Stimulated activated effector memory CD8-positive, alpha-beta T cell treated with anti-CD3 and anti-CD28 coated beads, Interleukin-12 subunit alpha, Interleukin-12 subunit beta, amount 100 ng/mL, for 72 hours (primary cell): Measurements from ENCODE around the gene GCNT1.
"Not testable (repeated sequence)": the region's sequence is repeated elsewhere in the genome, so short reads cannot be mapped to it uniquely, and the experiment has no call there.

Source experiments
- ATAC-seq: fragments of 150-1000 bp; cut with Tn5 transposase; 2 replicates; pipeline ENCODE4 v1.10.0; 2021
- DNase-seq, 2 donors: peaks; one replicate each; pipeline ENCODE4 v3.0.0; 2021 to 2022; ENCODE audit warnings: low spot score in 2 of 2
- H3K27ac Mint-ChIP-seq: one replicate; pipeline ENCODE4 v1.8.0; 2022; ENCODE audit warnings: mild to moderate bottlenecking, mixed read lengths
- H3K36me3 Mint-ChIP-seq: one replicate; pipeline ENCODE4 v1.8.0; 2022; ENCODE audit warnings: mild to moderate bottlenecking, mixed read lengths
- H3K4me1 Mint-ChIP-seq: one replicate; pipeline ENCODE4 v1.8.0; 2022; ENCODE audit warnings: mixed read lengths
- H3K4me3 Mint-ChIP-seq: one replicate; pipeline ENCODE4 v1.8.0; 2022; ENCODE audit warnings: mild to moderate bottlenecking, mixed read lengths
- H3K9me3 Mint-ChIP-seq: one replicate; pipeline ENCODE4 v1.8.0; 2022; ENCODE audit warnings: mixed read lengths

GCNT1 gene

GRCh38 chr9:76459694-76460635, 983 bp downstream of the GCNT1 start:
- Mint-ChIP-seq H3K9me3 (no peaks in the 10 kb centered on the region), H3K27ac (peak overlapping the region; percentile 91), H3K4me1 (peaks cover 18% of the 10 kb centered on the region), H3K36me3 (peaks cover 18% of the 10 kb centered on the region), H3K4me3 (peak overlapping the region; percentile 84)
- peak; percentile 5 for ATAC-seq
- DNase-seq, result no peak

- DNase-seq, result no peak
- Mint-ChIP-seq H3K4me3 (no peak overlapping the region), H3K27ac (no peak overlapping the region), H3K9me3 (no peaks in the 10 kb centered on the region), H3K36me3 (peaks cover 18% of the 10 kb centered on the region), H3K4me1 (peaks cover 21% of the 10 kb centered on the region)
- no peak for ATAC-seq
Observed at GRCh38 chr9:76462126-76462525, 3.1 kb downstream of the GCNT1 start.

- peaks cover 18% of the 10 kb centered on the region for H3K36me3 Mint-ChIP-seq
- H3K4me3 Mint-ChIP-seq, result no peak overlapping the region
- no peak overlapping the region for H3K27ac Mint-ChIP-seq
- H3K4me1 Mint-ChIP-seq, result peaks cover 22% of the 10 kb centered on the region
- ATAC-seq (no peak), DNase-seq (no peak)
- H3K9me3 Mint-ChIP-seq, result no peaks in the 10 kb centered on the region
Observed at GRCh38 chr9:76463211-76463610, 4.2 kb downstream of the GCNT1 start.

- Mint-ChIP-seq H3K36me3 (peaks cover 18% of the 10 kb centered on the region), H3K27ac (no peak overlapping the region), H3K4me1 (peaks cover 24% of the 10 kb centered on the region), H3K4me3 (no peak overlapping the region), H3K9me3 (no peaks in the 10 kb centered on the region)
- DNase-seq, result no peak
- no peak for ATAC-seq
Observed at GRCh38 chr9:76464706-76465105, 5.7 kb downstream of the GCNT1 start.

- ATAC-seq, result no peak
- Mint-ChIP-seq H3K9me3 (no peaks in the 10 kb centered on the region), H3K27ac (peak overlapping the region; percentile 5), H3K4me1 (peaks cover 16% of the 10 kb centered on the region), H3K4me3 (no peak overlapping the region), H3K36me3 (peaks cover 13% of the 10 kb centered on the region)
- no peak for DNase-seq
Observed at GRCh38 chr9:76465442-76466298, 6.7 kb downstream of the GCNT1 start.

- Mint-ChIP-seq H3K36me3 (peaks cover 9% of the 10 kb centered on the region), H3K4me1 (peaks cover 16% of the 10 kb centered on the region), H3K9me3 (no peaks in the 10 kb centered on the region), H3K4me3 (no peak overlapping the region), H3K27ac (no peak overlapping the region)
- no peak for DNase-seq
- ATAC-seq, result no peak
Observed at GRCh38 chr9:76466299-76466605, 7.3 kb downstream of the GCNT1 start.

GRCh38 chr9:76474419-76474818, 15.4 kb downstream of the GCNT1 start:
- no peaks in the 10 kb centered on the region for H3K36me3 Mint-ChIP-seq
- H3K4me1 Mint-ChIP-seq, result no peaks in the 10 kb centered on the region
- no peak overlapping the region for H3K4me3 Mint-ChIP-seq
- no peaks in the 10 kb centered on the region for H3K9me3 Mint-ChIP-seq
- ATAC-seq (no peak), DNase-seq (no peak)
- H3K27ac Mint-ChIP-seq, result no peak overlapping the region

GRCh38 chr9:76475686-76476085, 16.7 kb downstream of the GCNT1 start:
- Mint-ChIP-seq H3K9me3 (no peaks in the 10 kb centered on the region), H3K4me3 (no peak overlapping the region), H3K4me1 (no peaks in the 10 kb centered on the region), H3K27ac (no peak overlapping the region), H3K36me3 (no peaks in the 10 kb centered on the region)
- ATAC-seq (no peak), DNase-seq (no peak)

- not testable (repeated sequence) for H3K9me3 Mint-ChIP-seq, H3K4me1 Mint-ChIP-seq, H3K27ac Mint-ChIP-seq, H3K4me3 Mint-ChIP-seq, H3K36me3 Mint-ChIP-seq, ATAC-seq, DNase-seq
Observed at GRCh38 chr9:76477818-76478217, 18.8 kb downstream of the GCNT1 start.

GRCh38 chr9:76478226-76478625, 19.2 kb downstream of the GCNT1 start:
- ATAC-seq, result no peak
- Mint-ChIP-seq H3K36me3 (no peaks in the 10 kb centered on the region), H3K27ac (no peak overlapping the region), H3K4me1 (no peaks in the 10 kb centered on the region), H3K4me3 (no peak overlapping the region), H3K9me3 (no peaks in the 10 kb centered on the region)
- no peak for DNase-seq

GRCh38 chr9:76479337-76479736, 20.4 kb downstream of the GCNT1 start:
- H3K27ac Mint-ChIP-seq, H3K4me1 Mint-ChIP-seq, ATAC-seq, H3K4me3 Mint-ChIP-seq, H3K9me3 Mint-ChIP-seq, DNase-seq, H3K36me3 Mint-ChIP-seq: not testable (repeated sequence)

GRCh38 chr9:76486151-76486550, 27.2 kb downstream of the GCNT1 start:
- H3K9me3 Mint-ChIP-seq, result no peaks in the 10 kb centered on the region
- ATAC-seq, result no peak
- peaks cover 12% of the 10 kb centered on the region for H3K4me1 Mint-ChIP-seq
- DNase-seq, result no peak
- no peak overlapping the region for H3K27ac Mint-ChIP-seq
- no peaks in the 10 kb centered on the region for H3K36me3 Mint-ChIP-seq
- no peak overlapping the region for H3K4me3 Mint-ChIP-seq

GRCh38 chr9:76490249-76490990, 31.4 kb downstream of the GCNT1 start:
- Mint-ChIP-seq H3K27ac (no peak overlapping the region), H3K4me1 (peaks cover 12% of the 10 kb centered on the region), H3K36me3 (no peaks in the 10 kb centered on the region), H3K9me3 (no peaks in the 10 kb centered on the region), H3K4me3 (no peak overlapping the region)
- DNase-seq, result no peak
- no peak for ATAC-seq

GRCh38 chr9:76491056-76491455, 32.1 kb downstream of the GCNT1 start:
- ATAC-seq, DNase-seq, H3K27ac Mint-ChIP-seq, H3K4me3 Mint-ChIP-seq, H3K36me3 Mint-ChIP-seq, H3K9me3 Mint-ChIP-seq: not testable (repeated sequence)
- H3K4me1 Mint-ChIP-seq, result peaks cover 12% of the 10 kb centered on the region

GRCh38 chr9:76493496-76493895, 34.5 kb downstream of the GCNT1 start:
- DNase-seq, ATAC-seq, H3K4me1 Mint-ChIP-seq: not testable (repeated sequence)

More at GRCh38 chr9:76493496-76493895, 34.5 kb downstream of the GCNT1 start:
- not testable (repeated sequence) for H3K4me3 Mint-ChIP-seq, H3K27ac Mint-ChIP-seq, H3K36me3 Mint-ChIP-seq, H3K9me3 Mint-ChIP-seq
